ENCODE data around the gene RSAD1. TPM values are rescaled to one million over a fixed set of nuclear protein-coding genes. Genes with fewer than 3 reads are reported as not detected.
A peak's percentile ranks its signal among the peaks of the same experiment; 100 is the strongest.

The RSAD1 gene
- total and polyA plus RNA-seq, 5 experiments from 2014 or later = 61.3 to 90.6 (median 78.8) TPM

- Mint-ChIP-seq H3K9me3 (no peaks in the 10 kb centered on the region), H3K4me1 (peaks cover 11 to 34% (median 31%) of the 10 kb centered on the region in 4 donors), H3K27ac (peak overlapping the region in 9 of 10 donors; percentile 57 to 95 (median 88)), H3K36me3 (peaks cover 0 to 32% (median 10%) of the 10 kb centered on the region in 3 donors), H3K27me3 (peaks cover 0 to 6% (median 0%) of the 10 kb centered on the region in 5 donors), H3K4me3 (peak overlapping the region; percentile 85 to 94 (median 90))
- DNase-seq = peak; percentile 25 to 81 (median 55)
- peak; percentile 58 to 62 for ATAC-seq
- POLR2A ChIA-PET = interaction anchor here (1.2 to 1.9 kb wide), 4 partner anchors 52 to 133 kb away, joined by 3 to 7 read pairs (median 6); partner anchors contain the start of genes LRRC59 and XYLT2
Measured at GRCh38 chr17:50479522-50480141, 972 bp downstream of the RSAD1 start.

GRCh38 chr17:50480142-50480764 lies 1.6 kb downstream of the RSAD1 start:
- DNase-seq (no peak), ATAC-seq (no peak)
- Mint-ChIP-seq H3K9me3 (no peaks in the 10 kb centered on the region), H3K27me3 (peaks cover 0 to 6% (median 0%) of the 10 kb centered on the region in 5 donors), H3K4me3 (peak overlapping the region; percentile 85 to 94 (median 90)), H3K27ac (peak overlapping the region in 6 of 10 donors; percentile 39 to 95 (median 74)), H3K36me3 (peaks cover 0 to 38% (median 10%) of the 10 kb centered on the region in 3 donors), H3K4me1 (peaks cover 11 to 34% (median 31%) of the 10 kb centered on the region in 4 donors)
- POLR2A ChIA-PET = interaction anchor here (1.2 to 1.9 kb wide), 3 partner anchors 52 to 134 kb away, joined by 3 to 7 read pairs (median 7); partner anchors contain the start of genes LRRC59 and XYLT2

GRCh38 chr17:50480854-50481490 lies 2.3 kb downstream of the RSAD1 start:
- H3K36me3 Mint-ChIP-seq = peaks cover 0 to 45% (median 14%) of the 10 kb centered on the region in 3 donors
- H3K27ac Mint-ChIP-seq = peak overlapping the region in 1 of 10 donors; percentile 46
- ATAC-seq = no peak
- H3K4me3 Mint-ChIP-seq = peak overlapping the region in 3 of 10 donors; percentile 28 to 92 (median 30)
- peaks cover 0 to 6% (median 0%) of the 10 kb centered on the region in 5 donors for H3K27me3 Mint-ChIP-seq
- no peaks in the 10 kb centered on the region for H3K9me3 Mint-ChIP-seq
- no peak for DNase-seq
- POLR2A ChIA-PET = no interaction called here
- H3K4me1 Mint-ChIP-seq = peaks cover 11 to 34% (median 31%) of the 10 kb centered on the region in 4 donors

- Mint-ChIP-seq H3K4me3 (peak overlapping the region in 1 of 10 donors; percentile 41), H3K9me3 (no peaks in the 10 kb centered on the region), H3K27me3 (peaks cover 0 to 1% (median 0%) of the 10 kb centered on the region in 5 donors), H3K4me1 (peaks cover 11 to 34% (median 29%) of the 10 kb centered on the region in 4 donors), H3K36me3 (peaks cover 0 to 47% (median 16%) of the 10 kb centered on the region in 3 donors), H3K27ac (no peak overlapping the region)
- POLR2A ChIA-PET = no interaction called here
- no peak for ATAC-seq
- no peak for DNase-seq
Measured at GRCh38 chr17:50481648-50482047, 3.0 kb downstream of the RSAD1 start.

- DNase-seq = no peak
- POLR2A ChIA-PET = no interaction called here
- Mint-ChIP-seq H3K4me3 (peak overlapping the region in 1 of 10 donors; percentile 41), H3K27ac (peak overlapping the region in 3 of 10 donors; percentile 7 to 79 (median 48)), H3K9me3 (no peaks in the 10 kb centered on the region), H3K27me3 (no peaks in the 10 kb centered on the region), H3K36me3 (peaks cover 0 to 47% (median 16%) of the 10 kb centered on the region in 3 donors), H3K4me1 (peaks cover 11 to 34% (median 29%) of the 10 kb centered on the region in 4 donors)
- no peak for ATAC-seq
Measured at GRCh38 chr17:50482110-50482509, 3.5 kb downstream of the RSAD1 start.

- no peaks in the 10 kb centered on the region for H3K27me3 Mint-ChIP-seq
- H3K4me1 Mint-ChIP-seq = peaks cover 11 to 34% (median 29%) of the 10 kb centered on the region in 4 donors
- POLR2A ChIA-PET = no interaction called here
- H3K27ac Mint-ChIP-seq = peak overlapping the region in 7 of 10 donors; percentile 14 to 79 (median 48)
- H3K9me3 Mint-ChIP-seq = no peaks in the 10 kb centered on the region
- peak; percentile 37 to 80 (median 61) for DNase-seq
- peaks cover 0 to 47% (median 16%) of the 10 kb centered on the region in 3 donors for H3K36me3 Mint-ChIP-seq
- no peak overlapping the region for H3K4me3 Mint-ChIP-seq
- no peak for ATAC-seq
Measured at GRCh38 chr17:50482516-50482915, 3.9 kb downstream of the RSAD1 start.

GRCh38 chr17:50483266-50483665 lies 4.6 kb downstream of the RSAD1 start:
- Mint-ChIP-seq H3K36me3 (peaks cover 0 to 48% (median 16%) of the 10 kb centered on the region in 3 donors), H3K27ac (peak overlapping the region in 1 of 10 donors; percentile 33)

GRCh38 chr17:50484386-50485155 lies 5.9 kb downstream of the RSAD1 start:
- POLR2A ChIA-PET = interaction anchor here (1.2 to 1.3 kb wide), 2 partner anchors 27 to 88 kb away, joined by 3 read pairs; partner anchors contain the start of gene LRRC59

More at GRCh38 chr17:50483266-50483665, 4.6 kb downstream of the RSAD1 start:
- POLR2A ChIA-PET = interaction anchor here (1.2 kb wide), 1 partner anchor 86 kb away, joined by 3 read pairs; the partner anchor contains the start of gene LRRC59
- Mint-ChIP-seq H3K4me1 (peaks cover 8 to 28% (median 25%) of the 10 kb centered on the region in 4 donors), H3K4me3 (no peak overlapping the region), H3K9me3 (no peaks in the 10 kb centered on the region), H3K27me3 (no peaks in the 10 kb centered on the region)
- DNase-seq (peak in 1 of 10 donors; percentile 36), ATAC-seq (no peak)

GRCh38 chr17:50487213-50488096 lies 8.8 kb downstream of the RSAD1 start:
- Mint-ChIP-seq H3K4me3 (no peak overlapping the region), H3K36me3 (peaks cover 0 to 37% (median 14%) of the 10 kb centered on the region in 3 donors), H3K27ac (peak overlapping the region in 2 of 10 donors; percentile 11 to 62), H3K4me1 (peaks cover 0 to 4% (median 3%) of the 10 kb centered on the region in 4 donors), H3K9me3 (no peaks in the 10 kb centered on the region), H3K27me3 (no peaks in the 10 kb centered on the region)
- DNase-seq (no peak), ATAC-seq (no peak)
- POLR2A ChIA-PET = interaction anchor here (0.6 kb wide), 1 partner anchor 854 kb away, joined by 3 read pairs; no protein-coding TSS in a partner anchor

More at GRCh38 chr17:50484386-50485155, 5.9 kb downstream of the RSAD1 start:
- Mint-ChIP-seq H3K4me1 (peaks cover 6 to 22% (median 18%) of the 10 kb centered on the region in 4 donors), H3K27ac (peak overlapping the region in 2 of 10 donors; percentile 10 to 24), H3K36me3 (peaks cover 0 to 48% (median 16%) of the 10 kb centered on the region in 3 donors), H3K27me3 (no peaks in the 10 kb centered on the region), H3K4me3 (no peak overlapping the region), H3K9me3 (no peaks in the 10 kb centered on the region)
- ATAC-seq = no peak
- no peak for DNase-seq

- ATAC-seq = no peak
- Mint-ChIP-seq H3K9me3 (no peaks in the 10 kb centered on the region), H3K27me3 (no peaks in the 10 kb centered on the region), H3K27ac (peak overlapping the region in 2 of 10 donors; percentile 46 to 53), H3K4me1 (peaks cover 0 to under 1% (median 0%) of the 10 kb centered on the region in 4 donors), H3K4me3 (no peak overlapping the region), H3K36me3 (peaks cover 0 to 24% (median 8%) of the 10 kb centered on the region in 3 donors)
- DNase-seq = no peak
- POLR2A ChIA-PET = no interaction called here
Measured at GRCh38 chr17:50488880-50489279, 10.2 kb downstream of the RSAD1 start.

GRCh38 chr17:50491505-50491904 lies 12.8 kb downstream of the RSAD1 start:
- Mint-ChIP-seq H3K36me3 (peaks cover 0 to 2% (median 0%) of the 10 kb centered on the region in 3 donors), H3K27me3 (no peaks in the 10 kb centered on the region)
- POLR2A ChIA-PET = no interaction called here

More at GRCh38 chr17:50491505-50491904, 12.8 kb downstream of the RSAD1 start:
- Mint-ChIP-seq H3K4me3 (no peak overlapping the region), H3K4me1 (peaks cover 0 to 2% (median 0%) of the 10 kb centered on the region in 4 donors), H3K27ac (no peak overlapping the region), H3K9me3 (no peaks in the 10 kb centered on the region)
- no peak for DNase-seq
- no peak for ATAC-seq

Measured in naive thymus-derived CD8-positive, alpha-beta T cell (primary cell).